GM12878 (cell line): ENCODE results near the gene WASF2. TPM values are rescaled to one million over a fixed set of nuclear protein-coding genes. Genes with fewer than 3 reads are reported as not detected.

Experiments
- BACH1 ChIP-seq: fragments of 450-650 bp; IDR thresholded peaks from 2 replicates; pipeline ENCODE4 v1.6.1; 2017; ENCODE audit warnings: mild to moderate bottlenecking, borderline replicate concordance
- EP300 ChIP-seq, 2 experiments: fragments of 150-350 bp in 1 of 2; IDR thresholded peaks; 2 replicates each; pipeline ENCODE4 v1.6.1; 2011 to 2012; ENCODE audit warnings: low read depth in 2 of 2, low read length in 2 of 2, borderline replicate concordance in 1 of 2, improper control_type of control experiment in 1 of 2, inconsistent platforms in 1 of 2; ENCODE audit not compliant: control insufficient read depth in 1 of 2
- HSF1 ChIP-seq: fragments of 150-350 bp; IDR thresholded peaks from 2 replicates; pipeline ENCODE4 v1.6.1; 2014; ENCODE audit warnings: mild to moderate bottlenecking, low read depth, low read length
- IKZF2 ChIP-seq, 2 experiments: fragments of 450-650 bp; IDR thresholded peaks; 2 replicates each; pipeline ENCODE4 v1.6.1; 2017; ENCODE audit warnings: mild to moderate bottlenecking in 2 of 2, moderate library complexity in 2 of 2
- KAT2A ChIP-seq: conservative IDR thresholded peaks from 2 replicates; pipeline ENCODE4 v1.6.1; 2011; ENCODE audit warnings: low read depth, low read length; ENCODE audit not compliant: control insufficient read depth
- MXI1 ChIP-seq: fragments of 150-350 bp; IDR thresholded peaks from 2 replicates; pipeline ENCODE4 v1.6.1; 2011; ENCODE audit warnings: low read depth, mild to moderate bottlenecking, inconsistent platforms, low read length, improper control_type of control experiment
- PBX3 ChIP-seq: IDR thresholded peaks from 2 replicates; pipeline ENCODE4 v1.6.1; 2011; ENCODE audit warnings: mild to moderate bottlenecking, low read depth, low read length, moderate library complexity; ENCODE audit not compliant: insufficient replicate concordance
- RAD21 ChIP-seq: IDR thresholded peaks from 2 replicates; pipeline ENCODE4 v1.6.1; 2011; ENCODE audit warnings: mild to moderate bottlenecking, low read depth, low read length, moderate library complexity; ENCODE audit not compliant: insufficient read depth
- RELA ChIP-seq: fragments of 450-650 bp; IDR thresholded peaks from 2 replicates; pipeline ENCODE4 v1.8.0; 2014; ENCODE audit warnings: borderline replicate concordance; ENCODE audit not compliant: partially characterized antibody
- RFX5 ChIP-seq: IDR thresholded peaks from 2 replicates; pipeline ENCODE4 v1.6.1; 2011; ENCODE audit warnings: low read depth, low read length, improper control_type of control experiment
- SMC3 ChIP-seq: IDR thresholded peaks from 2 replicates; pipeline ENCODE4 v1.6.1; 2011; ENCODE audit warnings: low read length, improper control_type of control experiment, borderline replicate concordance
- SREBF1 ChIP-seq: IDR thresholded peaks from 2 replicates; pipeline ENCODE4 v1.6.1; 2012; ENCODE audit warnings: mild to moderate bottlenecking, low read length
- STAT3 ChIP-seq: IDR thresholded peaks from 2 replicates; pipeline ENCODE4 v1.6.1; 2011; ENCODE audit warnings: low read depth, low read length, improper control_type of control experiment
- TCF3 ChIP-seq: IDR thresholded peaks from 2 replicates; pipeline ENCODE4 v1.6.1; 2012; ENCODE audit warnings: low read depth, mild to moderate bottlenecking, low read length, borderline replicate concordance; ENCODE audit not compliant: insufficient read depth
- YY1 ChIP-seq: IDR thresholded peaks from 2 replicates; pipeline ENCODE4 v1.6.1; 2011; ENCODE audit warnings: low read depth, mild to moderate bottlenecking, low read length
- polyA plus RNA-seq, 11 experiments: library from polyadenylated mRNA; depleted of rRNA in 4 of 11; unstranded in 6 of 11; stranded (reverse) in 5 of 11; fragments of >200 nt; fragmentation: Nextera tagmentation in 4 of 11; fragmentation: Illumina TruSeq in 1 of 11; extraction: Ambion mirVana in 4 of 11; extraction: Trizol in 1 of 11; gene quantifications; 1 replicate in 1 of 11; 2 replicates in 10 of 11; pipeline versions ENCODE4 v1.2.1 to v1.2.3, GENCODE V29; 2011 to 2016; ENCODE audit warnings: inconsistent platforms in 2 of 11, missing spikeins in 2 of 11, low read depth in 1 of 11
- total RNA-seq, 4 experiments: library from RNA; depleted of rRNA in 3 of 4; stranded (reverse); fragments of >200 nt in 3 of 4; fragmentation: Illumina TruSeq in 1 of 4; extraction: Trizol in 1 of 4; gene quantifications; 2 replicates each; pipeline versions ENCODE4 v1.2.1 to v1.2.3, GENCODE V29; 2013 to 2021
- TF ChIP-seq, protein P1 (sequence below): fragments of 450-650 bp; IDR thresholded peaks from 2 replicates; pipeline ENCODE4 v1.6.1; 2017; ENCODE audit warnings: mild to moderate bottlenecking, moderate library complexity
- TF ChIP-seq, protein P2 (sequence below): IDR thresholded peaks from 2 replicates; pipeline ENCODE4 v1.6.1; 2011; ENCODE audit warnings: borderline replicate concordance, low read depth, mild to moderate bottlenecking, moderate library complexity, low read length; ENCODE audit not compliant: insufficient read depth, poor library complexity, severe bottlenecking
- TF ChIP-seq, protein P3 (sequence below), 3 experiments: IDR thresholded peaks in 2 of 3; conservative IDR thresholded peaks in 1 of 3; 2 replicates each; pipeline ENCODE4 v1.5.1; 2011; ENCODE audit warnings: low read depth in 3 of 3, low read length in 3 of 3, mild to moderate bottlenecking in 3 of 3, control low read depth in 2 of 3, moderate library complexity in 2 of 3, inconsistent platforms in 1 of 3, mixed read lengths in 1 of 3; ENCODE audit not compliant: control insufficient read depth in 2 of 3, insufficient read depth in 1 of 3; ENCODE audit errors: extremely low read depth in 1 of 3

The WASF2 gene
- total and polyA plus RNA-seq, 10 of the 15 experiments (the other 5 are each of a cell fraction or from before 2014, with no cell fraction given): 7.0 to 111 (median 37.1) TPM

DNA sequence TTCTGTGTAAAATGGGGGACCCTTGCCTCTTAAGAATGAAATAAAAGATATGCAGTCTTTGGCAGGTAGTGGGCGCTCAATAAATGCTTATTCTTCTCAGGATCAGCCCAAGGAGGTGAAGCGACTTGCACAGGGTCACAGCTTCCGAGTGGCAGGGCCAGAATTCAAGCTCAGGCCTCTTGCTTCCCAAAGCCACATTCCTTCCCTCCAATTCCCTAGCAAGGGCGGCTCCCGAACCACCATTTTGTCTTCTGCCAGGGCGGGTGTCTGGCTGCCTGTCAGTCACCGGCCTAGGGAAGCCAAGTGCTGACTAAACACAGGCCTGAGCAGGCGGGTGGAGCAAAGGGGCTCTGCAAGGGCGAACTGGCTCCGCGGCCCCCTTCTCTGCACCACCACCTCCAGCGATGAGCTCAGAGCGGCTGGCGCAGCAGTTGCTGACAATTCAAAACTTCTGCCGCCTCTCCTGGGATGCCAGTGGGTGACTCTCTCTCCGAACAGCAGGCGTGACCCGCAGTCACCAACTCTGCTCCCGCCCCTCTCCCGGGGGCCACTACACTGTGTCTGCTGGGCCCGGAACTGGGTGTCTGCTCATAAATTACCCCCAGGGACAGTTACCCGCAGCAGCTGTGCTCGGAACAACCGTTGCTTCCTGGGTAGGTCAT lies 86.8 kb downstream of the WASF2 start (continued):
- TF ChIP-seq, protein P1, sequence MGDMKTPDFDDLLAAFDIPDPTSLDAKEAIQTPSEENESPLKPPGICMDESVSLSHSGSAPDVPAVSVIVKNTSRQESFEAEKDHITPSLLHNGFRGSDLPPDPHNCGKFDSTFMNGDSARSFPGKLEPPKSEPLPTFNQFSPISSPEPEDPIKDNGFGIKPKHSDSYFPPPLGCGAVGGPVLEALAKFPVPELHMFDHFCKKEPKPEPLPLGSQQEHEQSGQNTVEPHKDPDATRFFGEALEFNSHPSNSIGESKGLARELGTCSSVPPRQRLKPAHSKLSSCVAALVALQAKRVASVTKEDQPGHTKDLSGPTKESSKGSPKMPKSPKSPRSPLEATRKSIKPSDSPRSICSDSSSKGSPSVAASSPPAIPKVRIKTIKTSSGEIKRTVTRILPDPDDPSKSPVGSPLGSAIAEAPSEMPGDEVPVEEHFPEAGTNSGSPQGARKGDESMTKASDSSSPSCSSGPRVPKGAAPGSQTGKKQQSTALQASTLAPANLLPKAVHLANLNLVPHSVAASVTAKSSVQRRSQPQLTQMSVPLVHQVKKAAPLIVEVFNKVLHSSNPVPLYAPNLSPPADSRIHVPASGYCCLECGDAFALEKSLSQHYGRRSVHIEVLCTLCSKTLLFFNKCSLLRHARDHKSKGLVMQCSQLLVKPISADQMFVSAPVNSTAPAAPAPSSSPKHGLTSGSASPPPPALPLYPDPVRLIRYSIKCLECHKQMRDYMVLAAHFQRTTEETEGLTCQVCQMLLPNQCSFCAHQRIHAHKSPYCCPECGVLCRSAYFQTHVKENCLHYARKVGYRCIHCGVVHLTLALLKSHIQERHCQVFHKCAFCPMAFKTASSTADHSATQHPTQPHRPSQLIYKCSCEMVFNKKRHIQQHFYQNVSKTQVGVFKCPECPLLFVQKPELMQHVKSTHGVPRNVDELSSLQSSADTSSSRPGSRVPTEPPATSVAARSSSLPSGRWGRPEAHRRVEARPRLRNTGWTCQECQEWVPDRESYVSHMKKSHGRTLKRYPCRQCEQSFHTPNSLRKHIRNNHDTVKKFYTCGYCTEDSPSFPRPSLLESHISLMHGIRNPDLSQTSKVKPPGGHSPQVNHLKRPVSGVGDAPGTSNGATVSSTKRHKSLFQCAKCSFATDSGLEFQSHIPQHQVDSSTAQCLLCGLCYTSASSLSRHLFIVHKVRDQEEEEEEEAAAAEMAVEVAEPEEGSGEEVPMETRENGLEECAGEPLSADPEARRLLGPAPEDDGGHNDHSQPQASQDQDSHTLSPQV: no peak
- TF ChIP-seq, protein P2, sequence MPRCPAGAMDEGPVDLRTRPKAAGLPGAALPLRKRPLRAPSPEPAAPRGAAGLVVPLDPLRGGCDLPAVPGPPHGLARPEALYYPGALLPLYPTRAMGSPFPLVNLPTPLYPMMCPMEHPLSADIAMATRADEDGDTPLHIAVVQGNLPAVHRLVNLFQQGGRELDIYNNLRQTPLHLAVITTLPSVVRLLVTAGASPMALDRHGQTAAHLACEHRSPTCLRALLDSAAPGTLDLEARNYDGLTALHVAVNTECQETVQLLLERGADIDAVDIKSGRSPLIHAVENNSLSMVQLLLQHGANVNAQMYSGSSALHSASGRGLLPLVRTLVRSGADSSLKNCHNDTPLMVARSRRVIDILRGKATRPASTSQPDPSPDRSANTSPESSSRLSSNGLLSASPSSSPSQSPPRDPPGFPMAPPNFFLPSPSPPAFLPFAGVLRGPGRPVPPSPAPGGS: peak; percentile 36
- no peak for TF ChIP-seq IKZF2 (IDR thresholded peaks at IDR 0.05)
- peak; percentile 39; the same call in 1 of the 2 replicates for TF ChIP-seq YY1
- TF ChIP-seq MXI1: no peak
- TF ChIP-seq SMC3: peak; percentile 44; the same call in 1 of the 2 replicates
- TF ChIP-seq TCF3: no peak
- no peak for TF ChIP-seq RFX5
- TF ChIP-seq KAT2A: no peak
- TF ChIP-seq RAD21: peak; percentile 75
- peak; percentile 76 for TF ChIP-seq PBX3
- TF ChIP-seq STAT3: no peak
- no peak for TF ChIP-seq HSF1
- TF ChIP-seq BACH1: peak; percentile 7; the same call in 1 of the 2 replicates
- TF ChIP-seq SREBF1: no peak
- TF ChIP-seq, protein P3, sequence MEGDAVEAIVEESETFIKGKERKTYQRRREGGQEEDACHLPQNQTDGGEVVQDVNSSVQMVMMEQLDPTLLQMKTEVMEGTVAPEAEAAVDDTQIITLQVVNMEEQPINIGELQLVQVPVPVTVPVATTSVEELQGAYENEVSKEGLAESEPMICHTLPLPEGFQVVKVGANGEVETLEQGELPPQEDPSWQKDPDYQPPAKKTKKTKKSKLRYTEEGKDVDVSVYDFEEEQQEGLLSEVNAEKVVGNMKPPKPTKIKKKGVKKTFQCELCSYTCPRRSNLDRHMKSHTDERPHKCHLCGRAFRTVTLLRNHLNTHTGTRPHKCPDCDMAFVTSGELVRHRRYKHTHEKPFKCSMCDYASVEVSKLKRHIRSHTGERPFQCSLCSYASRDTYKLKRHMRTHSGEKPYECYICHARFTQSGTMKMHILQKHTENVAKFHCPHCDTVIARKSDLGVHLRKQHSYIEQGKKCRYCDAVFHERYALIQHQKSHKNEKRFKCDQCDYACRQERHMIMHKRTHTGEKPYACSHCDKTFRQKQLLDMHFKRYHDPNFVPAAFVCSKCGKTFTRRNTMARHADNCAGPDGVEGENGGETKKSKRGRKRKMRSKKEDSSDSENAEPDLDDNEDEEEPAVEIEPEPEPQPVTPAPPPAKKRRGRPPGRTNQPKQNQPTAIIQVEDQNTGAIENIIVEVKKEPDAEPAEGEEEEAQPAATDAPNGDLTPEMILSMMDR (IDR thresholded peaks at IDR 0.05 in 2 of 3, conservative IDR thresholded peaks at IDR 0.05 in 1 of 3; ENCODE audit: control insufficient read depth in 2 of 3, extremely low read depth in 1 of 3, insufficient read depth in 1 of 3, low read depth in 3 of 3, low read length in 3 of 3): peak; percentile 40 to 60 (median 57); a peak in 5 of 6 replicates
- no peak for TF ChIP-seq EP300 (IDR thresholded peaks at IDR 0.05; ENCODE audit: borderline replicate concordance in 1 of 2, control insufficient read depth in 1 of 2, low read depth in 2 of 2, low read length in 2 of 2)
- no peak for TF ChIP-seq RELA
